ENCODE measurements around the gene CGB3.

DNA sequence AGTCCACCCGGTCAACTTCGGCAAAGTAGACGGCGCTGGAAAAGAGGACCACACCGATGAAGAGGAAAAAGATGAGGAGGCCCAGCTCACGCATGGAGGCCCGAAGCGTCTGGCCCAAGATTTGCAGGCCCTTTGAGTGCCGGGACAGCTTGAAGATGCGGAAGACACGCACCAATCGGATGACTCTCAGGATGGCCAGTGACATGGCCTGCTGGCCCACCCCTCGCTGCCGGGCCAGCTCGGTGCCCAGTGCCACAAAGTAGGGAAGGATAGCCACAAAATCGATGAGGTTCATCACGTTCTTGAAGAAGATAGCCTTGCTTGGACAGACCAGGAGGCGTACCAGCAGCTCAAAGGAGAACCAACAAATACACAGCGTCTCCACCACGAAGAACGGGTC, 46.3 kb upstream of the CGB3 start:
- TF ChIP-seq, protein P1, sequence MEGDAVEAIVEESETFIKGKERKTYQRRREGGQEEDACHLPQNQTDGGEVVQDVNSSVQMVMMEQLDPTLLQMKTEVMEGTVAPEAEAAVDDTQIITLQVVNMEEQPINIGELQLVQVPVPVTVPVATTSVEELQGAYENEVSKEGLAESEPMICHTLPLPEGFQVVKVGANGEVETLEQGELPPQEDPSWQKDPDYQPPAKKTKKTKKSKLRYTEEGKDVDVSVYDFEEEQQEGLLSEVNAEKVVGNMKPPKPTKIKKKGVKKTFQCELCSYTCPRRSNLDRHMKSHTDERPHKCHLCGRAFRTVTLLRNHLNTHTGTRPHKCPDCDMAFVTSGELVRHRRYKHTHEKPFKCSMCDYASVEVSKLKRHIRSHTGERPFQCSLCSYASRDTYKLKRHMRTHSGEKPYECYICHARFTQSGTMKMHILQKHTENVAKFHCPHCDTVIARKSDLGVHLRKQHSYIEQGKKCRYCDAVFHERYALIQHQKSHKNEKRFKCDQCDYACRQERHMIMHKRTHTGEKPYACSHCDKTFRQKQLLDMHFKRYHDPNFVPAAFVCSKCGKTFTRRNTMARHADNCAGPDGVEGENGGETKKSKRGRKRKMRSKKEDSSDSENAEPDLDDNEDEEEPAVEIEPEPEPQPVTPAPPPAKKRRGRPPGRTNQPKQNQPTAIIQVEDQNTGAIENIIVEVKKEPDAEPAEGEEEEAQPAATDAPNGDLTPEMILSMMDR (IDR thresholded peaks at IDR 0.05 in 8 of 11, conservative IDR thresholded peaks at IDR 0.05 in 3 of 11): no peak
- TF ChIP-seq POLR2A (IDR thresholded peaks at IDR 0.05): no peak
